K562 (cell line): Measurements from ENCODE around the gene LEPROT. TPM values are rescaled to one million over a fixed set of nuclear protein-coding genes. Genes with fewer than 3 reads are reported as not detected.

Source experiments
- BCL6 ChIP-seq: fragments of 250-450 bp; sonication (Bioruptor Pico); IDR thresholded peaks from 2 replicates; pipeline ENCODE4 v1.4.0; 2020
- EHMT2 ChIP-seq: fragments of 450-650 bp; IDR thresholded peaks from 2 replicates; pipeline ENCODE4 v1.6.1; 2018; ENCODE audit warnings: antibody characterized with exemption
- HOMEZ ChIP-seq: fragments of 250-450 bp; sonication (Bioruptor Pico); IDR thresholded peaks from 2 replicates; pipeline ENCODE4 v1.4.0; 2020; ENCODE audit warnings: mild to moderate bottlenecking, moderate library complexity
- MGA ChIP-seq: fragments of 450-650 bp; IDR thresholded peaks from 2 replicates; pipeline ENCODE4 v1.6.1; 2016; ENCODE audit warnings: mild to moderate bottlenecking, moderate library complexity
- NR2F6 ChIP-seq: fragments of 450-650 bp; formaldehyde crosslinking; IDR thresholded peaks from 2 replicates; pipeline ENCODE4 v1.4.0; 2020; ENCODE audit warnings: mild to moderate bottlenecking
- POLR2AphosphoS5 ChIP-seq: IDR thresholded peaks from 2 replicates; pipeline ENCODE4 v1.6.1; 2011; ENCODE audit warnings: mild to moderate bottlenecking, low read depth, low read length, moderate library complexity; ENCODE audit not compliant: control insufficient read depth, insufficient read depth
- RAD21 ChIP-seq, 2 experiments: fragments of 250-450 bp in 1 of 2; fragments of 450-650 bp in 1 of 2; sonication (Bioruptor Pico) in 1 of 2; formaldehyde crosslinking in 1 of 2; IDR thresholded peaks in 1 of 2; conservative IDR thresholded peaks in 1 of 2; 2 replicates each; pipeline versions ENCODE4 v1.4.0 to v1.8.0; 2020 to 2022; ENCODE audit warnings: mild to moderate bottlenecking in 2 of 2, moderate library complexity in 1 of 2
- SIX5 ChIP-seq, 2 experiments: IDR thresholded peaks; 2 replicates each; pipeline ENCODE4 v1.6.1; 2011; ENCODE audit warnings: low read length in 2 of 2, borderline replicate concordance in 1 of 2, low read depth in 1 of 2, mild to moderate bottlenecking in 1 of 2, moderate library complexity in 1 of 2; ENCODE audit not compliant: insufficient read depth in 1 of 2
- SUPT5H ChIP-seq: fragments of 450-650 bp; IDR thresholded peaks from 2 replicates; pipeline ENCODE4 v1.6.1; 2016
- TCF7 ChIP-seq: sonication (generic); IDR thresholded peaks from 2 replicates; pipeline ENCODE4 v1.6.1; 2016; ENCODE audit warnings: antibody characterized with exemption, borderline replicate concordance
- XRCC5 ChIP-seq: fragments of 200-400 bp; formaldehyde crosslinking; IDR thresholded peaks from 2 replicates; pipeline ENCODE4 v1.6.1; 2017; ENCODE audit warnings: low read depth, mild to moderate bottlenecking, low read length
- polyA plus RNA-seq, 8 experiments: library from polyadenylated mRNA; depleted of rRNA in 4 of 8; stranded (reverse) in 5 of 8; unstranded in 3 of 8; fragments of >200 nt; fragmentation: Nextera tagmentation in 2 of 8; fragmentation: Illumina TruSeq in 1 of 8; extraction: Ambion mirVana in 2 of 8; extraction: Trizol in 1 of 8; gene quantifications; 2 replicates each; pipeline versions ENCODE4 v1.2.1 to v1.2.3, GENCODE V29; 2011 to 2014; ENCODE audit warnings: inconsistent platforms in 1 of 8, missing spikeins in 1 of 8
- total RNA-seq, 7 experiments: library from RNA; depleted of rRNA in 6 of 7; stranded (reverse); fragments of >200 nt in 6 of 7; fragmentation: Illumina TruSeq in 2 of 7; extraction: Trizol in 2 of 7; gene quantifications; 2 replicates each; pipeline versions ENCODE4 v1.2.1 to v1.2.3, GENCODE V29; 2011 to 2021; ENCODE audit warnings: low replicate concordance in 1 of 7
- TF ChIP-seq, protein P1 (sequence below): sonication (generic); formaldehyde crosslinking; IDR thresholded peaks from 2 replicates; pipeline ENCODE4 v1.8.0; 2022; ENCODE audit warnings: missing genetic modification reagents, mild to moderate bottlenecking, moderate library complexity, borderline replicate concordance

Gene LEPROT
- total and polyA plus RNA-seq, 9 of the 15 experiments (the other 6 are each of a cell fraction or from before 2014, with no cell fraction given): 28.1 to 97.5 (median 45.8) TPM

DNA sequence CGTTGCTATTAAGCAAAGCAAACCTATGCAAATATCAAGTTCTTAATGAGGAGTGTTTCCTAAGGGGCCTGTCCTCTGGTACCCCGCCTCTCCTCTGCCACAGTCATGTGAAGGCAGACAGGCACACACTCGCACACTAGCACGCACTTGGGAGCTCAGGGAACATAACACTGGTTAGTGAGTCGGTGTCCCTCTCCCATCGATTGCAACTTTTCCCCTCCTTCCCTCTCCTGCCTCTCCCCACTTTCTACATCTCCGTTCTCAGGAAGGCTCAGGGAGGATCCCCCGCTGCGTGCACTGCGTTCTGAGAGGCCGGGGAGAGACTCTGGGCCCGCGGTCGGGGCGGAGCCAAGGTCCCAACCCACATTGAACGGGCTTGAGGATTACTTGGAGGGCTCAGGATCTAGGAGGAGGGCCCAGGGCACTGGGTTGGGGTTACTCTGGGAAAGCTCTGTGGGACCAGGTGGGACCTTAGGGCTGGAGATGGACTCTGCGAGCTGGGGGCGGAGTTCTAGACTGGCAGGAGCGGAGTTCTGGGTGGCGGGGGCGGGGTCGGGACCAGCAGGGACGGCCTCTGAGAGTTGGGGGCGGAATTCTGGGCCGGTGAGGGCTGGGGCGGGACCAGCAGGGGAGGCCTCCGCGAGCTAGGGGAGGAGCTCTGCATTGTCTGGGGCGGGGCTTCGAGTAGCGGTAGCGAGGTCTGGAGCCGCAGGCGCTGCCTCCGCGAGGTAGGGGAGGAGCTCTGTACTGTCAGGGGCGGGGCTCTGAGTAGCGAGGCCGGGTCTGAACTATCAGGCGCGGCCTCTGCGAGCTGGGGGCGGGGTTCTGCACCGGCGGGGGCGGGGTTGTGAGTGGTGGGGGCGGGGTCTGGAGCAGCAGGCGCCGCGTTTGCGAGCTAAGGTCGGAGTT lies 533 bp upstream of the LEPROT start (continued):
- peak; percentile 47; the same call in 1 of the 2 replicates for TF ChIP-seq POLR2AphosphoS5
- TF ChIP-seq EHMT2: no peak
- TF ChIP-seq MGA: no peak
- TF ChIP-seq BCL6 (CRISPR knock-in tag): no peak
- TF ChIP-seq XRCC5: peak; percentile 73; the same call in 1 of the 2 replicates
- TF ChIP-seq SUPT5H: peak; percentile 76
- TF ChIP-seq NR2F6: no peak
- TF ChIP-seq, protein P1, sequence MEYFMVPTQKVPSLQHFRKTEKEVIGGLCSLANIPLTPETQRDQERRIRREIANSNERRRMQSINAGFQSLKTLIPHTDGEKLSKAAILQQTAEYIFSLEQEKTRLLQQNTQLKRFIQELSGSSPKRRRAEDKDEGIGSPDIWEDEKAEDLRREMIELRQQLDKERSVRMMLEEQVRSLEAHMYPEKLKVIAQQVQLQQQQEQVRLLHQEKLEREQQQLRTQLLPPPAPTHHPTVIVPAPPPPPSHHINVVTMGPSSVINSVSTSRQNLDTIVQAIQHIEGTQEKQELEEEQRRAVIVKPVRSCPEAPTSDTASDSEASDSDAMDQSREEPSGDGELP (CRISPR knock-in tag): peak; percentile 57
- TF ChIP-seq RAD21 (CRISPR knock-in tag; conservative IDR thresholded peaks at IDR 0.05 in 1 of 2, IDR thresholded peaks at IDR 0.05 in 1 of 2): no peak
- no peak for TF ChIP-seq SIX5 (IDR thresholded peaks at IDR 0.05; ENCODE audit: borderline replicate concordance in 1 of 2, insufficient read depth in 1 of 2, low read depth in 1 of 2, low read length in 2 of 2)
- no peak for TF ChIP-seq HOMEZ
- TF ChIP-seq TCF7: no peak
